Measurements from ENCODE around the gene KCNE2. TPM values are rescaled to one million over a fixed set of nuclear protein-coding genes. Genes with fewer than 3 reads are reported as not detected.

KCNE2 gene
- total RNA-seq, 4 donors from 2014 or later: not detected

- TF ChIP-seq, protein P1, sequence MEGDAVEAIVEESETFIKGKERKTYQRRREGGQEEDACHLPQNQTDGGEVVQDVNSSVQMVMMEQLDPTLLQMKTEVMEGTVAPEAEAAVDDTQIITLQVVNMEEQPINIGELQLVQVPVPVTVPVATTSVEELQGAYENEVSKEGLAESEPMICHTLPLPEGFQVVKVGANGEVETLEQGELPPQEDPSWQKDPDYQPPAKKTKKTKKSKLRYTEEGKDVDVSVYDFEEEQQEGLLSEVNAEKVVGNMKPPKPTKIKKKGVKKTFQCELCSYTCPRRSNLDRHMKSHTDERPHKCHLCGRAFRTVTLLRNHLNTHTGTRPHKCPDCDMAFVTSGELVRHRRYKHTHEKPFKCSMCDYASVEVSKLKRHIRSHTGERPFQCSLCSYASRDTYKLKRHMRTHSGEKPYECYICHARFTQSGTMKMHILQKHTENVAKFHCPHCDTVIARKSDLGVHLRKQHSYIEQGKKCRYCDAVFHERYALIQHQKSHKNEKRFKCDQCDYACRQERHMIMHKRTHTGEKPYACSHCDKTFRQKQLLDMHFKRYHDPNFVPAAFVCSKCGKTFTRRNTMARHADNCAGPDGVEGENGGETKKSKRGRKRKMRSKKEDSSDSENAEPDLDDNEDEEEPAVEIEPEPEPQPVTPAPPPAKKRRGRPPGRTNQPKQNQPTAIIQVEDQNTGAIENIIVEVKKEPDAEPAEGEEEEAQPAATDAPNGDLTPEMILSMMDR (IDR thresholded peaks at IDR 0.05; ENCODE audit: low read depth): no peak
These were observed 20.5 kb upstream of the KCNE2 start for GRCh38 chr21:34343347-34343746.

DNA sequence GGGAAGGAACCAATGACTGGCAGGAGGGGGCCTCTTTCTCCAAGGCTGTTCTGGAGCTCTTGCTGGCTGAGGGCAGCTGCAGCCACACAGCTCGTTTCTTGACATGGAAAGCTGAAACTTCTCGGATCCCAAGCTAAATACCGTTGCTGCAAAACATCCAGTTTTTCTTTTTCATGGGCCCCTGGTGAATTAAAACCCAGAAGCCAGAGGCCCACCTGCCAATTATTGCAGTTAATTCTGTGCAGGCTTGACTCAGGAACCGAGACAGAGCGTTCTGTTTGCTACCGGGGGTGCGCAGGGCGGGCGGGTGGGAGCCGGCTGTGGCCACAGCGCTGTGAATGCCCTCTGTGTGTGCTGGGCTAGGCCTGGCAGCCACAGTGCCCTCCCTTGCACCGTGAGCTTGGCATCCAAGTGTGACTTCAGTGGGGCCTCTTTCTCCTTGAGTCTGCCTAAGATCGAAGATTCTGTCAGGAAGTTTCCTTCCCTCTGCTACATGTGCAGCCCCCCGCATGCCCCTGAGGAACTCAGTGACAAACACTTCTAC lies 19.9 kb upstream of the KCNE2 start:
- TF ChIP-seq, protein P1 (IDR thresholded peaks at IDR 0.05; ENCODE audit: low read depth): no peak

DNA sequence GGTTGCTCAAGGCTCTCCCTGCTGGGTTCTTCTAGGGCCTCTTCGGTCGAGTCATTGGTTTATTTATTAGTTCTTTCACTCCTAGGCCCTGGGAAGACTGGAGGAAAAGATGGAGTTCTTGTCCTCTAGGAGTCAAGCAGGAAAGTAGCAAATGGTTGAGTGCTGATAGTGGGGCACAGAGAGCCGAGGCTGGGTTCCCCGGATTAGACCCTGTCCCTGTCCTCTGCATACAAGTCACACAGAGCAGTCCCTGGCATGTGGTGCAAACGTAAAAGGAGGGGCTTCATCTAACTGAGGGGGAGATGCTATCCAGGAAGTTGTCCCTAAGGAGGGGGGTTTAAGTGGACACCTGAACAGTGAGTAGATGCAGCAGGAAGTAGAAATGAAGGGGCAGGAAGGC lies 19.2 kb upstream of the KCNE2 start:
- TF ChIP-seq, protein P1 (IDR thresholded peaks at IDR 0.05; ENCODE audit: low read depth): no peak

DNA sequence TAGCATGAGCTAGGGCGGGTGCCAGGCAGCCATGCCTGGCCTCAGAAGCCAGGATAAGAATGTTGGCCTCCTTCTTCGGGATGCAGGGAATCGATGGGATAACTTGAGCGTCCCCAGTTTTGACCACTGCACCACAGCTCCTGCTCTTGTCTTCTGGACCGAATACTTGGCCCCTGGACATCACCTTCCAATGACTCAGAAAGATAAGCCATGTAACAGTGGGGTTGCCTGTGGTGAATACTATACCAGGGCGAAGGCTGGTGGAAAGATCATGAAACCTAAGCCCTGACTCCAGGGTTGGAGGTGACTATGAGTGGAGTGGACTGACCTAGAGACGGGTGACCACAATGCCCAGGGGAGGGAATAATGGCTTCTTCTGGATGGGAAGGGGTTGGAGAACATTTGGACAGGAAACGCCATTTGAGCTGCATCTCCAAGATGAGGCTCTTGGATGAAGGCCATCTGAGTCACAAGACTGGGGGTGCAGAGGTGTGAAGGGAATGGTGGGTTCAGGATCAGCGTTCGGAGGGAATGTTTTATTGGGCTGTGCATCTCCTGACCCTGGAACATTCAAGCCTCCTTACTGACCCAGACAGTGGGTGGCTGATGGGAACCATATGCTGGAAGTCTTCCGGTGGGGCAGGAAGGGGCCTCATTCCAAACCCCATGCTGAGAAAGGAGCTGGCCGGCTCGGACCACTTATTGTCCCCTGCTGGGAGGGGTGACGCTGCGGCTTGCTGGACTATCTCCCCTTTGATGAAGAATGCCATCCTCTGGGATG lies 18.5 kb upstream of the KCNE2 start:
- TF ChIP-seq, protein P1 (IDR thresholded peaks at IDR 0.05; ENCODE audit: low read depth): no peak

- TF ChIP-seq, protein P1 (IDR thresholded peaks at IDR 0.05; ENCODE audit: low read depth): no peak
These were observed 17.9 kb upstream of the KCNE2 start for GRCh38 chr21:34345892-34346291.

DNA sequence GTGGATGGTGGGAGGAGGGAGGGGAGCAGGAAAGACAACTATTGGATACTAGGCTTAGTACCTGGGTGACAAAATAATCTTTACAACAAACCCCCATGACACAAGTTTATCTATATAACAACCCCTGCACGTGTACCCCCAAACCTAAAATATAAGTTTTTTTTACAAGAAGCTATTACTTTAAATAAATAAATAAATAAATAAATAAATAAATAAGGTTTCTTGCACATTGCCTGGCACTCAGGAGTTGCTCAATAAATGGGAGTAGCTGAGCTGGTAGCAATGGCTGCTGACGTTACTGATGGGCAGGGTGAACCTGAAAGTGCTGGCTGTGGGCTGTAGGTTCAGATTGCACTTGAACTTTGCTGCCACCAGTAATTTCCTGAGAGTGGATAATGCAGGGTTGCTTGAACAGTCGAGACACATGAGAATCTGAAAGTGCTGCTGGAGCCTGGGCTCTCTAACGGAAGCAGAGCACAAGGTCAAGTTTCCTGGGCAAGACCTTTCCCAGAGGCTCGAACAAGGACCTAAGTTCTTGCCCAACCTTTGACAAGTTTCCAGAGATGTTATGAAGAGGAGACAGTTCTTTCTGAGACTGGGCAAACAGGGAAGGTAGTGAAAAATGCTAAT lies 14.8 kb upstream of the KCNE2 start:
- TF ChIP-seq, protein P1 (IDR thresholded peaks at IDR 0.05; ENCODE audit: low read depth): no peak

DNA sequence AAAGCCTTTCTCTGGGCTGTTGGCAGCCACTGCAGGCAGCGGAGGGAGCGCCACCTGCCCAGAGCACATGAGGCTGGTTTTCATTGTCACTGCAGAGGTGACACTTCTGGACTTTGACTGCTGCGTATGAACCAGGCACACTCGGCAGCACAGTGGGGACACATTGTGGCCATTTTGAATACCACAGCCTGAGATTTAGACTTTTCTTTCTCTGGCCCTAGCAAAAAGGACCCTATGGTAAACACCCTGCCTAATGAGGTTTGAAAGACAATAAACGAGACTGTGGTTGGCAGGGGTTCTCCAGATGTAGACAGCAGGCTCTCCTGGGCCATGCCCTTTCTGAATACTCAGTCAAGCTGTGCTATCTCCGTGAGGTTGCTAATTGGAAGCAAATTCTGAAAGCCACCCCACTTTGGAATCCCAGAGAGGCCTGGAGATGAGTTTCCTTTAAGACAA lies 12.0 kb upstream of the KCNE2 start:
- TF ChIP-seq, protein P1 (IDR thresholded peaks at IDR 0.05; ENCODE audit: low read depth): no peak

Data from subcutaneous adipose tissue (tissue), 4 donors.